AG10803 (cell line): ENCODE data around the gene ZKSCAN3.
"Not testable (repeated sequence)": the region's sequence is repeated elsewhere in the genome, so short reads cannot be mapped to it uniquely, and the experiment has no call there.

ENCODE experiments used
- DNase-seq: peaks from one replicate; pipeline ENCODE4 v3.0.0; 2010; ENCODE audit warnings: low read depth
- H3K4me3 ChIP-seq: 2 replicates; pipeline ENCODE4 v1.5.1; 2011; ENCODE audit warnings: mild to moderate bottlenecking, low read length, control low read depth
- TF ChIP-seq, protein P1 (sequence below): conservative IDR thresholded peaks from 2 replicates; pipeline ENCODE4 v1.5.1; 2011; ENCODE audit warnings: mild to moderate bottlenecking, low read length, control low read depth, inconsistent platforms

Gene ZKSCAN3

DNA sequence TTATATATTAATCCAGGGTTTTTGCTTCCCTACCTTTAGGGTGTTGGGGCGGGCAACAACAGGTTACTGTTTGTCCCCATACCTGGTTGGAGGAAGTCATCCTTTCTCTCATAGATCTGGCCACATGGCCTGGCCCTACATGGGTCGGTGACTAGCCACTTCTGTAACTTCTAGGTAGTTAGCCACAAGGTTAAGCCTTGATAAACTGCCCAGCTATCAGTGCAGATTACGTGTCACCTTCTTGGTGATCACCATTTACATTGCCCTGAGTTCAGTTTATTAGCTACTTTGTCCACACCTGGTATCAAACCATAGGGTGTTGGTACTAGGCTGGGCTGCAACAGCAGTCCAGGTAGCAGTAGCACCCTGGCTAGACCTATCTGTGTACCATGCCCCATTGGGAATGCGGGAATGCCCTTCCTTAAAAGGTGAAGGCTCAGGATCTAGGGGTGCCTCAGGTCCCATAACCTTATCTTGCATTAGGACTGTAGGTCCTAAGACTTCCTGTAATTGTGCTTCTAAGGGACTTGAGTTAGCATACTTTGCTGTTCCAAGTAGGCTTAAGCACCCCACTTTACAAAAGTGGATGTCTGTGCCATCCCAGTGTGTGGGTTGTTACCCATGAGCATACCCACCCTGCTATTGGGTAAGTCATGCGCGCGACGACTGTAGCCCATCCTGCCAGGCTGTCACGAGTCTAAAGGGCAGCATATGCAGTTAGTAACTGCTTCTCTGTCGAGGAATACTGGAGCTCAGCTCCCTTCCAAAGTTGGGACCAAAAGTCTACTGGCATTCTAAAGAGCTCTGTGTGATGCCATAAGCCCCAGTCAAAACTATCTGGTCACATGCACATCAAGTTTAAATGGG, 5.2 kb downstream of the ZKSCAN3 start:
- H3K4me3 ChIP-seq: peak overlapping the region; percentile 86
- no peak for DNase-seq
- TF ChIP-seq, protein P1, sequence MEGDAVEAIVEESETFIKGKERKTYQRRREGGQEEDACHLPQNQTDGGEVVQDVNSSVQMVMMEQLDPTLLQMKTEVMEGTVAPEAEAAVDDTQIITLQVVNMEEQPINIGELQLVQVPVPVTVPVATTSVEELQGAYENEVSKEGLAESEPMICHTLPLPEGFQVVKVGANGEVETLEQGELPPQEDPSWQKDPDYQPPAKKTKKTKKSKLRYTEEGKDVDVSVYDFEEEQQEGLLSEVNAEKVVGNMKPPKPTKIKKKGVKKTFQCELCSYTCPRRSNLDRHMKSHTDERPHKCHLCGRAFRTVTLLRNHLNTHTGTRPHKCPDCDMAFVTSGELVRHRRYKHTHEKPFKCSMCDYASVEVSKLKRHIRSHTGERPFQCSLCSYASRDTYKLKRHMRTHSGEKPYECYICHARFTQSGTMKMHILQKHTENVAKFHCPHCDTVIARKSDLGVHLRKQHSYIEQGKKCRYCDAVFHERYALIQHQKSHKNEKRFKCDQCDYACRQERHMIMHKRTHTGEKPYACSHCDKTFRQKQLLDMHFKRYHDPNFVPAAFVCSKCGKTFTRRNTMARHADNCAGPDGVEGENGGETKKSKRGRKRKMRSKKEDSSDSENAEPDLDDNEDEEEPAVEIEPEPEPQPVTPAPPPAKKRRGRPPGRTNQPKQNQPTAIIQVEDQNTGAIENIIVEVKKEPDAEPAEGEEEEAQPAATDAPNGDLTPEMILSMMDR: no peak

DNA sequence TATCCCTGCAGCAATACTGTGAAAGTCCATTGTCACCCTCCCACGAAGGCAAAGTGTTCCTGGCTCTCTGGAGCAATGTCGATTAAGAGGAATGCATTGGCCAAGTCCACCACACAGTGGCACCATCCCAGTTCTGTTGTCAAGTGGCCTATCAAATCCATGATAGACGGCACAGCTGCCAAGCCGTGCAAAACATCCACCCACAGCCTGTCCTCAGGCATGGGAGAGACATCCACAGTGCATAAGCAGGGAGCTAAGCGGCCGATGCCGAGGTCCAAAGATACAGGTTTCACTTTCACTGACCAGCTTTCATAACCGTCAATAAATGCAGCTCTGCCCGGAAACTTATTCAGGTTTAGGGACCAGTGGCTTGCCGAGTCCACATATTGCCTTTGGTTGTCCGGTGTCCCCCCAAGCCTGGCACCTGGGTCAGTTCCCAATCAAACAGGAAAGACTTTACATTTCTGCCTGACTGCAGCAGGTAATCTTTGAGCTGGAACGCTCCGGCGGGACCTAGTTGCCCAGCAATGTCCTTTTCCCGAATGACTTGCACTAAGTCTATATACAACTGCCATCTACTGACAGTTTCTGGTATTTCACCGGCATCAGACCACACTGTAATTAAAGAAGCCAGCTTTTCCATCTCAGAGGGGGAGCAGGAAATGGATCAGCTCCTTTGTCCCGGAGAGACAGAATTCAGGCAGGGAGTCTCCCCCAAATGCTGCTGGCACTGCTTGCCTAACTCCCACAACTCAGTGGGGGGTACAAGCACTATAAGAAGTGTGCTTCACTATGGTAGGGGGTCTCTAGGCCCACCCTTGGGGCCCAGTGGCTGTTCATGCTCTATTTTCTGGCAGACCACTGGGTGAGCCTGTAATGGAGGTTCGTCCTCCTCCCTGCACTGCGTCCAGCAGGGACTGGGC, 6.3 kb downstream of the ZKSCAN3 start:
- TF ChIP-seq, protein P1: peak; percentile 85
- H3K4me3 ChIP-seq: peak overlapping the region; percentile 86
- peak; percentile 87 for DNase-seq

DNA sequence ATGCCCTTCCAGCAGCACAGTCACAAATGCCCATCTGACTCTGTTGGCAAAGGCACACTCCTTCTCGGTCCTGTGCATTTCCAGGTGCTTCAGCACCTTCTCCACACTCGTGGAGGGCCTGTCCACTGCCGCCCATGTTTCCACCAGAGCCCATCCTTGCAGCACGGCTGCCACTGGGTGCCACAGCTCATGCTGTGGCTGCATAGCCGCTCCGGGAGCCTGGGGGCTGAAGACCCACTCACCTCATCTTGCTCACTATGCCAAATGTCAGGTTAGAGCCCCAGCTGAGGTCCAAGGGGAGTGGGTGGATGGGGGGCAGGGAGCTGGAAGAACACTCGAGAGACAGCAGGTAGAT, 6.9 kb downstream of the ZKSCAN3 start:
- H3K4me3 ChIP-seq: no peak overlapping the region
- TF ChIP-seq, protein P1: no peak
- DNase-seq: no peak

DNA sequence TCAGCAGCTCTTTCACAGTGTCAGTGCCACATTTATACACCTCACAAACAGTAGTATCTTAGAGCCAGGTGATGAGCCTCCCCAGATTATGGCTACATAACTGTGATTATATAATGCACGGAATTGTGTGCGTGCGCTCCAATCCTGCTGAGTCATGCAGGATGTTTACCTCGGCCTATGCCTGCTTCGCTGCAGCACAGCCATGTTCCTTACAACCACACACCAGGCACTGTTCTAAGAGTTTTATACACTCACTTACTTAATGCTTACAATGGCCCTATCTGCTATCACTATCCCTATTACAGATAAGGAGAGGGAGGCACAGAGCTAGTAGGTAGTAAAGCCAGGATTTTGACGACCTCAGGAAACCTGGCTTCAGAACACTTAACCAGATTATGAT, 7.3 kb downstream of the ZKSCAN3 start:
- no peak for DNase-seq
- TF ChIP-seq, protein P1: no peak
- no peak overlapping the region for H3K4me3 ChIP-seq

DNA sequence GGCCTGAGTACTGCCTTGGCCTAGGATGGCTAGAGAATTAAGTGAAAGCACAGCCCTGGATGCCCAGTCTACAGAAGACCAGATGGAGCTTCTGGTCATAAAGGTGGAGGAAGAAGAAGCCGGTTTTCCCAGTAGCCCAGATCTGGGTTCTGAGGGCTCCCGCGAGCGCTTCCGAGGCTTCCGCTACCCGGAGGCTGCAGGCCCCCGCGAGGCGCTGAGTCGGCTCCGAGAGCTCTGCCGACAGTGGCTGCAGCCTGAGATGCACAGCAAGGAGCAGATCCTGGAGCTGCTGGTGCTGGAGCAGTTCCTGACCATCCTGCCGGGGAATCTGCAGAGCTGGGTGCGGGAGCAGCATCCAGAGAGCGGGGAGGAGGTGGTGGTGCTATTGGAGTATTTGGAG, 9.8 kb downstream of the ZKSCAN3 start:
- DNase-seq, H3K4me3 ChIP-seq: not testable (repeated sequence)

DNA sequence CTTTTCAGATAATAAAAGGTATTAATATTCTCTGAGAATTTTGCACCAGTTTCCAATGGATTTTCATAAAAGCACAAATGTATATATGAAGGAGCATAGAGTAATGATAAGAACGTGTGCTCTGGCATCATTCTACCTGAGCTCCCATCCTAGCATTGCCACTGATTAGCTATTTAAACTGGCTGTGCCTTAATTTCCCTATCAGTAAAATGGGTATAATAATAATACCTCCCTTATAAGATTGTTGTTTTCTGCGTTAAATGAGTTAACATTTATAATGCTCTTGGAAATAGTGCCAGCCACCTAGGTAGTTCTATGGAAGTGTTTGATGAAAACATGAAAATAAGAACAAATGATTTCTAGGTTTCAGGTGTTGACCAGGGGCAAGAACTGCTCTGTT, 11.2 kb downstream of the ZKSCAN3 start:
- no peak overlapping the region for H3K4me3 ChIP-seq
- TF ChIP-seq, protein P1: no peak
- no peak for DNase-seq

DNA sequence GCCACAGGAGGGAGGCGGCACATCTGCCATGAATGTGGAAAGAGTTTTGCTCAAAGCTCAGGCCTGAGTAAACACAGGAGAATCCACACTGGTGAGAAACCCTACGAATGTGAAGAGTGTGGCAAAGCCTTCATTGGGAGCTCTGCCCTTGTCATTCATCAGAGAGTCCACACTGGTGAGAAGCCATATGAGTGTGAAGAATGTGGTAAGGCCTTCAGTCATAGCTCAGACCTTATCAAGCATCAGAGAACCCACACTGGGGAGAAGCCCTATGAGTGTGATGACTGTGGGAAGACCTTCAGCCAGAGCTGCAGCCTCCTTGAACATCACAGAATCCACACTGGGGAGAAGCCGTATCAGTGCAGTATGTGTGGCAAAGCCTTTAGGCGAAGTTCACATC, 15.8 kb downstream of the ZKSCAN3 start:
- DNase-seq, H3K4me3 ChIP-seq: not testable (repeated sequence)

DNA sequence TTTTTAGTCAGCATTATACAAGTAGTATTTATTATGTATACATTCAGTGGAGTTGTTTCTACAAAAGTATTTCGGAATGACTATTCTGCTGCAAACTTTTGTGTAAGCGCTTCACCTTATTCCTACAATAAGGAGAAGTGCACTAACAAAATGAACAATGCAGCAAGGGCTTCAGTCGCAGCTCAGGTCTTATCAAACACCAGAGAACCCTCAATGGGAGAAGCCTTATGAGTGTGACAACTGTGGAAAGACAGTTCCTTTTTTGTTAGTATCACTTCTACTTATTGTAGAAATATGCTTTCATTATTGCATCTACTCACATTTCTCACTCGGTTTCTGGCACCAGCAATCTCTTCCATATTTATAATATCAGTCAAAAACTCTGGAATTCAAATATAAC, 18.8 kb downstream of the ZKSCAN3 start:
- TF ChIP-seq, protein P1: no peak
- DNase-seq: no peak
- no peak overlapping the region for H3K4me3 ChIP-seq
